ENCODE data around the gene ZNF618. TPM values are rescaled to one million over a fixed set of nuclear protein-coding genes. Genes with fewer than 3 reads are reported as not detected.

ZNF618 gene
- total RNA-seq, 1 donor from 2014 or later: 7.8 TPM

- DNase-seq: no peak
These were observed 36.7 kb downstream of the ZNF618 start for GRCh38 chr9:113912816-113913215.

- DNase-seq: no peak
These were observed 37.5 kb downstream of the ZNF618 start for GRCh38 chr9:113913426-113914195.

GRCh38 chr9:113914517-113914916 lies 38.4 kb downstream of the ZNF618 start:
- no peak for DNase-seq

- no peak for DNase-seq
These were observed 39.8 kb downstream of the ZNF618 start for GRCh38 chr9:113915817-113916434.

- DNase-seq: no peak
These were observed 40.8 kb downstream of the ZNF618 start for GRCh38 chr9:113916931-113917330.

GRCh38 chr9:113918697-113919350 lies 42.7 kb downstream of the ZNF618 start:
- DNase-seq: no peak

GRCh38 chr9:113919382-113919781 lies 43.3 kb downstream of the ZNF618 start:
- no peak for DNase-seq

DNA sequence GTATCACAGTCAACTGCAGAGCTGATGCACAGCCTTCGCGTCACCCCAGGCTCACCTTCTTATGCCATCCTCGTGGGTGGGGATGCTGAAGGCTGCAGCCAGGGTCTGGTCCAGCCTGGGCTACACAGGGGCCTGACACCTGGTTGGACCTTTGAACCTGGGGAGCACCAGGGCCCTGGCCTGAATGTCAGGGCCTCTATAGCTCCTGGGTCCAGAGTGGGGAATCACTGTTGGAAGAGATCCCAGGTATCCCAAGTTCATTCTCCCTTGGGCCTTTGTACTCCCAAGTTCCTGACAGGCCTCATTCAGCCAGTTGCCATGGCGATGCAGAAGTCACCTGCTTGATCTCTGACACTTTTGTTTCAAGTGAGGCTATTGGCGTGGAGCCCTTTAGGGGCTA lies 43.8 kb downstream of the ZNF618 start:
- no peak for DNase-seq

- no peak for DNase-seq
These were observed 44.8 kb downstream of the ZNF618 start for GRCh38 chr9:113920872-113921271.

DNA sequence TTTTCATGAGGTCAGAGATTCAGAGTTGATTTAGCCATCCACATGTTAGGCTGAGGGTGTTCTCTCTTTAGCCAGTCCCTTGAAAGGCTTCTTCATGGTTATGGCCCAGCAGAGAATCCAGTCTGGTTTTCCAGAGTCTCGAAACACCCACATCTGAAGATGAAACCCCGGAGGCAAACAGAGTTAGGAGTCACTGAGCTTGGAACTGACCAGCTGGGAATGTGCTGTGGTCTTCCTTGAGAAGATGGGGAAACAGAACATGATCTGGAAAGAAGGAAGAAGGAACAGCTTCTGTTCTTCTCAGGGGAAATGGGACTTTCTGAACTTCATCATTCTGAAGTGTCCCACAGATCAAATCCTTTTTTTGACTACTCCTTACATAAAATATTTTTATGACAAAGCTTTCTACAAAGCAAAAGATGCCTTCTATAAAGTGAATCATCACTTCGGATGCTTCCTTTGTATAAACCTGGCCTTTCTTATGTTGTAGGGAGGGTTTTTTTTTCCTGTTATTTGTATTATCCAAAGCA lies 45.4 kb downstream of the ZNF618 start:
- DNase-seq: no peak

DNA sequence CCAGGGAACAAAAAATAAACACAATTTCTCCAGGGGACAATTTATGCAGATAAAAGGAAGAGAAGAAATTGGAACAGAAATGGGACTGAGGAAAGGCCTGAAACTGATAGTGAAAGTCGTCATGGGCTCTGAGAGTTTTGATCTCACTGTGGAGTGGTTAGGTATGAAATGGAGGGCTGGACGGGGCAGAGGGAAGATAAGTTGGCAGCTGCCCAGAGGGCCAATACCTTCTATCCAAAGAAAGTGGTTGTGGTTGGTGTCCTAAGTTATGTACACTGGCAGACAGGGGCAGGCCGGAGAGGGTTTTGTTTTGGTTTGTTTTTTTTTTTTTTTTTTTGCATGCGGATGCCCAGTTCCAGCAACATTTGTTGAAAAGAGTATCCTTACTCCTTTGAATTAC lies 46.1 kb downstream of the ZNF618 start:
- DNase-seq: no peak

GRCh38 chr9:113926211-113926610 lies 50.1 kb downstream of the ZNF618 start:
- DNase-seq: no peak

DNA sequence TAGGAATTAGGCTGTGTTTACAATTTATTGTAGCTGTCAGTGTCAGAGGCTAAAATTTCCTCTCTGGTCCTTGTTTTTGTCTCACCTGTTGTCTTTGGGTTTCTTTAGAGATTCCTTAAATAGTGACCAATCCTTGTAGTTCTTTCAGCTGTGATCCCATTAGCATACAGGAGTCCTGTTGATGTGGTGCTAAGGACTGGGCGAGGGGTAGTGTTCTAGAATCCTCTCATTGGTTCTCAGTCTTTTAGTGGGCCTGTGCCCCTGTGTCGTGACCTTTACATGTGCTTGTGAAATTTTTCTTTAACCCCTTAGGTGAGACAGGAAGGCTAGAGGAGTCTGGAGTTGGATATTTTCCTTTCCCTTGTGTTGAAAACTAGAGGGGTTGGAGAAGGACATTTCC lies 51.2 kb downstream of the ZNF618 start:
- DNase-seq: no peak

DNA sequence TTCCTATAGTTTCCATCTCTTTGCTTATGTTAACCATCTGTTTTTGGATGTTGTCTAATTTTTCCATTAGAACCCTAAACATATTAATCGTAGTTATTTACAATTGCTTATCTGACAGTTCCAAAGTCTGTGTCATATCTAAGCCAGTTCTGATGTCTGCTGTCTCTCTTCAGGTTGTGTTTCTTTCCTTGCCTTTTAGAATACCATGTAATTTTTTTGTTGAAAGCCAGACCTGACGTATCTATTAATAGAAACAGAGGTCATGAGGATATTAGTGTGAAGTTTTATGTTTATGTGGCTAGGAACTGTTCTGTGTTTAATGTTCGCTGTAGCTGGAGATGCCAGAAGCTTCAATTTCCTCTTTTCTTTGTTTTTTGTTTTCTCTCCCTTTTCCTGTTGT lies 52.2 kb downstream of the ZNF618 start:
- DNase-seq: no peak

DNA sequence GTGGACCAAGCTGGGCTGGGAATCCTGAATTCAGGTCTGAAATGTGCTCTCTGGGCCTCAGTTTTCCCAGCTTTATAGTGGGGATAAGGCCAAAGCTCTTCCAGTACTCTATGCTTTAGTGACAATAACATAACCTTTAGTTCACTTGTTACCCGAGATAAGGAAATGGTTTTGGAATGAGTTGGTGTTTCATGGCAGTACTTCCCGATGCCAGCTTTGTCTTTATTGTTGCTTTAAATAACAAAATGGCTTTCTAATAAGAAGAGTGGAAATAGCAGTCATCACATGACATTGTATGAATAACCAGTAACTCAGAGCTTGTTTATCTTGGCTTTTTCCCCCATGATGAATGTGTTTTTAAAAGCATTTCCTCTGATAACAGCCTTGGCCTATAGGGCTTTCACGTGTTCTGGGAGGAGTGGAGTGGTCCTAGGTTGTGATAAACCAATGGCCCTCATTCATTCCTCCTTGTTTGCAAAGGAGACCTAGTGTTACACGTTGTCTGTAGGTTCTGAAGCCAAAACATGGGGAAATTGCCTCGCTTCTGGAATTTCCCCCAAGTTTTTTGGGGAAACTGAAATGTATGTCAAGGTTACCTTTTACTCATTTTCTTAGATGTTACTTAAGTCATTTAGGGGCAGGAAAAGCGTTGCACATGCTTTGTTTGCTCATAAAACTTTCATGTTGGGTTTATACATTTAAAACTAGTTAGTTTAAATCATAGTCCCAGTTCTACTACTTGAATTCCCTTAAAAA lies 53.7 kb downstream of the ZNF618 start:
- no peak for DNase-seq

DNA sequence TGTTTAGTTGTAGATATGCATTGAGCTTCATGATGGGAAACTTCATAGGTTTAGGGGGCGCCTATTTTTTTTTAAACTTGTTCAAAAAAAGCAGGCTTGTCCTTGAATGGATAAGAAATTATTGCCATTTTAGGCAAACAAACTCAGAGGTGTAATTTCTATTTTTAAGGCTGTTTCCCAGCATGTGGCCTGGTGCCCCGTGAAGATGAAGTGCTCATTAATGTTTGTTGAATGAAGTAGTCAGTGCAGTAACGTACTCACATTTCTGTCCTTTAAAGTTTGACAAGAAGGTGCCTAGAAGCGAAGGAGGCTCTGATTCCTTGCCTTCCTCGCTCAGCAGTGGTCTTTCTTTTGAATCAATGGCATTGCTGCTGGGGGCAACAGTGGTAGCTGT lies 54.3 kb downstream of the ZNF618 start:
- DNase-seq: no peak

GRCh38 chr9:113931140-113931539 lies 55.0 kb downstream of the ZNF618 start:
- DNase-seq: no peak

- no peak for DNase-seq
These were observed 55.7 kb downstream of the ZNF618 start for GRCh38 chr9:113931777-113932176.

GRCh38 chr9:113932906-113933584 lies 56.9 kb downstream of the ZNF618 start:
- no peak for DNase-seq

- no peak for DNase-seq
These were observed 57.6 kb downstream of the ZNF618 start for GRCh38 chr9:113933671-113934070.

DNA sequence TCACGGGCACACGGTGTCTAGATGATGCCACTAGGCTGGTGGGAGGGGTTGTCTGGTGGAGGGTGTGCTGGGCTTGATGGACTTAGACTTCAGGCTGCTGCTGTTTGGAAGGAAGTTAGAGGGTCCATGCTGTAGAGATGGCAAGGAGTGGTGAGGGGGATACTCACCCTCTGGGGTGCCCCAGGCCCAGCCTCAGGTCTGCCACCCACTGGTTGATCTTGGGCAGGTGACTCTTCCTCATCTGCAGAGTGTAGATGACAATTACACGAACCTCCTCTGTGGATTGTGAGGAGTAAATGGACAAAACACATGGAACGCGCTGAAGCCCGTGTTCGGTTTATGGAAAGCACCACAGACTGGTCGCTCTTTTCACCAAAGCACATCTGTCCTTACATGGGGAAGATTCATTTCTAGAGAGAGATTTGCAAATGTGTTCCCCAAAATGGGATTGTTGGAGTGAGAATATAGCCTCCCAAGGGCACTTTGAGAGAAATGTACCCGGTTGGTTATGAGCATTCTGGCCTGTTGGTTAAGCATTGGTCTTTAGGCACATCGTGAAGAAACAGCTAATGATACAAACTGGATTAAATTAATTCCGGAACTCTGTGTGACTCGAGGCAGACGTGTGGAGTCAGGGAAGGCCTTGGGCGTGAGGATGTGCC lies 58.2 kb downstream of the ZNF618 start:
- DNase-seq: no peak
